ENCODE measurements around the gene FOLR2.
"Not testable (repeated sequence)": the region's sequence is repeated elsewhere in the genome, so short reads cannot be mapped to it uniquely, and the experiment has no call there.

Gene FOLR2

DNA sequence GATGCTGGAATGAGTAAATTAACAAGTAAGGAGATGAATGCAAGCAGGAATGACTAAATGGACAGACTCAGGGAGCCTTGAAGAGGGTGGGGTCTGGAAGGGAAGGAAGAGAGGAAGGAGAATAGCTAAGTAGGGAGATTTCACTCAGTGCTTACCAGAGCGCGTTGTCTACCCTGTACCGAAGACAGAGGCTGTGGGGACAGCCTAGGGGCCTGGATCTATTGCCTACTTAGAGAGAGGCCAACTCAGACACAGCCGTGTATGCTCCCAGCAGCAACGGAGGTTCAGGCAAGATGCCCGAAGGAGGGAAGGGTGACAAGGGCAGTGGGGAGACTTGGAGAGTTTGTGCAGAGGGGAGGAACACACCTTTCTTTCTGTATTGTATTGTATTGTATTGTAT, at the start of gene FOLR2:
Gene FOLR2, plus strand, starts transcription at position 157 of the 400 bp plus-strand sequence. CDS start 1,791 bp downstream, outside the sequence.
- DNase-seq (ENCODE audit: low read depth, low spot score) = no peak

DNA sequence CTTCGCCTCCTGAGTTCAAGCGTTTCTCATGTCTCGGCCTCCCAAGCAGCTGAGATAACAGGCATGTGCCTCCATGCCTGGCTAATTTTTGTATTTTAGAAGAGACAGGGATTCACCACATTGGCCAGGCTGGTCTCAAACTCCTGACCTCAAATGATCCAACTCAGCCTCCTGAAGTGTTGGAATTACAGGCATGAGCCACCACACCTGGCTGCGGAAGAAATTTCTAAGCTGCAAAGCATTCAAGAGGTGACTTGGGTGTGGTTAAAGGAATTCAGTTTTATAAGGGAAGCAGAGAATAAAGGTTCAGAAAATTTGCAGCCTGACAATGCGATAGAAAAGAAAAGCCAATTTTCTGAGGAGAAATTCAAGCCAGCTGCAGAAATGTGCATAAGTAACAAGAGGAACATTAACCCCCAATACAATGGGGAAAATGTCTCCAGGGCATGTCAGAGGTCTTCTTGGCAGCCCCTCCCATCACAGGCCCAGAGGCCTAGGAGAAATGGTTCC, 47.5 kb upstream of the FOLR2 start:
- not testable (repeated sequence) for DNase-seq (ENCODE audit: low read depth, low spot score)

DNA sequence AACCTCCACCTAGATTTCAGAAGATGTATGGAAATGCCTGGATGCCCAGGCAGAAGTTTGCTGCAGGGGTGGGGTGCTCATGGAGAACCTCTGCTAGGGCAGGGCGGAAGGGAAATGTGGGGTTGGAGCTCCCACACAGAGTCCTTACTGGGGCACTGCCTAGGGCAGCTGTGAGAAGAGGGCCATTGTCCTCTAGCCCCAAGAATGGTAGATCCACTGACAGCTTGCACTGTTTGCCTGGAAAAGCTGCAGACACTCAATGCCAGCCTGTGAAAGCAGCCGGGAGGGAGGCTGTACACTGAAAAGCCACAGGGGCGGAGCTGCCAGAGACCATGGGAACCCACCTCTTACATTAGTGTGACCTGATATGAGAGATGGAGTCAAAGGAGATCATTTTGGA, 46.8 kb upstream of the FOLR2 start:
- not testable (repeated sequence) for DNase-seq (ENCODE audit: low read depth, low spot score)

DNA sequence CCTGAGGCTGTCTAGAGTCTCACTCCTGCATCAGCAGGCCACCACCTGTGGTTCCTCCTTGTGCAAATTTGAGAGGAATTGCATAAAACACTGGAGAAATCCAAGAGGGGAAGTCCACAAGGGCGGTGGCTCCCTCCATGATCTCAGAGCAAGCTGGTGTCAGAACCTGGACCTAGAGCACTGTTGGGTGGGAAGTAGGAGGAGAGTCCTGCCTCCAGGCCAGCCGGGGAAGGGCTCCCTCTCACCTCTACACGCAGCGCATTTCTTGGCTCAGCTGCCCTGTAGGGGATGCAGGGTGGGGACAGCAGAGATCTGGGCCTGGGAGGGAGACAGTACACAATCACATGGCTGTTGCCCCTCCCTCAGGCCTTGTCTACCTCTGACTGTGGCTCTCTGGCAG, 44.6 kb upstream of the FOLR2 start:
- DNase-seq (ENCODE audit: low read depth, low spot score) = not testable (repeated sequence)

DNA sequence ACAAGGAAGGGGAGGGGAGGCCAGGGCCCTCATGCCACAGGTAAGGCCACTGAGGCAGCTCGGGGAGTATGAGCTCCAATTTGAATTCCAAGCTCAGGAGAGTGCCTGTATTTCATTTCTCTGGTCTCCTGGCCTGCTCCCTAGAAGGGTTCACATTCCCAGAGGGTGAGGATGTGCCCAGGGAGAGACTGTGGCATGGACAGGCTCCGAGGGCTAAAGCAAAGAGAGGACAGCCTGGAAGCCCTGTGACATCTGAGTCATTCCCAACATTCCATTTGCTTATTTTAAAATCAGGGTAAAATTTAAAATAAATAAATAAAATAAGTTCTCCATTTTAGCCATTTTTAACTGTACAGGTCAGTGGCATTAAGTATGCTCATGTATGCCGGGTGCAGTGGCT, 43.3 kb upstream of the FOLR2 start:
- no peak for DNase-seq (ENCODE audit: low read depth, low spot score)

DNA sequence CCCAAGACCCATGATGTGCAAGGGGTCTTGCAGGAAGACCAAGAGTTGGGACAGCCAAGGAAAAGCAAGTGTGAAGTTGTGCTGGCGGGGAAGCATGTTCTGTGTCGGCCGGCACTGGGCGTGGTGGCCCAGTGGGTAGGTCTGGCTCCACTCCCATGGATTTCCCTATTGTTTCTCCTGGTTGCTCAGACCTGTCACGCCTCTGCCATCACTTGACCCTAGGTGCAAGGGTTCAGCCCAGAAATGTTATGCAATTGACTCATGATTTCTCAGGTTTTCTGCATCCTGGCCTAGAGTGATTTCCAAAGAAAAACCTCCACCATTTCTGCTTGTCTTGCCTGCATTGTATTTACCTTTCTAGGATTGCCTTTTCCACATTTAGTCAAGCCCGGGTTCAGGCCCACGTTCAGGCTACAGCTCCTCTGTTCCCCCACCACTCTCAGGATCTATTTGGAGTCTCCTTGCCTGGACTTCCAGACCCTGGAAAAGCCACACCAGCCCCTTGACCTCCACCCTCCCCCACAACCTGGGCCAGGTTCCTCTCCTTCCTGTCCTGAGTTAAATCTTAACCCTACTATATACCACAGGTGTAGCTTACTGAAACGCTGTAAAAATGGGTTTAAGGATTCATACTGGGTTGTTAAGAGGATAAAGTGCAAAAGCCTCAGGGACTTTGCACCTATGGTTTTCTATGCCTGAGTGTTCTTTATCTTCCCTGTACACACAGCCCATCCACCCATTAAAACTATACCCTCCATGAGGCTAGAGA, 42.1 kb upstream of the FOLR2 start:
- no peak for DNase-seq (ENCODE audit: low read depth, low spot score)

DNA sequence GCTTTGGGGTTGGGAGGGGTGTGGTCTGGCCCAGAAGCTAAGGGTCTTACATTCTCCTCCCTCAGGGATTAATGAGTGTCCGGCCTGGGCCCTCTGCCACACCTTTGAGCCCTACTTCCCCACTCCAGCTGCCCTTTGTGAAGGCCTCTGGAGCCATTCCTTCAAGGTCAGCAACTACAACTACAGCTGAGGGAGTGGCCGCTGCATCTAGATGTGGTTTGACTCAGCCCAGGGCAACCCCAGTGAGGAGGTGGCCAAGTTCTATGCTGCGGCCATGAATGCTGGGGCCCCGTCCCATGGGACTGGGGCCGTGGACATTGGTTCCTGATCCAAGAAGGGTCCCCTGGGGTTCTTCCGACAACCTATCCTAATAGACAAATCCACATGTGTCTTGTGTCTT, 38.9 kb upstream of the FOLR2 start:
- no peak for DNase-seq (ENCODE audit: low read depth, low spot score)

DNA sequence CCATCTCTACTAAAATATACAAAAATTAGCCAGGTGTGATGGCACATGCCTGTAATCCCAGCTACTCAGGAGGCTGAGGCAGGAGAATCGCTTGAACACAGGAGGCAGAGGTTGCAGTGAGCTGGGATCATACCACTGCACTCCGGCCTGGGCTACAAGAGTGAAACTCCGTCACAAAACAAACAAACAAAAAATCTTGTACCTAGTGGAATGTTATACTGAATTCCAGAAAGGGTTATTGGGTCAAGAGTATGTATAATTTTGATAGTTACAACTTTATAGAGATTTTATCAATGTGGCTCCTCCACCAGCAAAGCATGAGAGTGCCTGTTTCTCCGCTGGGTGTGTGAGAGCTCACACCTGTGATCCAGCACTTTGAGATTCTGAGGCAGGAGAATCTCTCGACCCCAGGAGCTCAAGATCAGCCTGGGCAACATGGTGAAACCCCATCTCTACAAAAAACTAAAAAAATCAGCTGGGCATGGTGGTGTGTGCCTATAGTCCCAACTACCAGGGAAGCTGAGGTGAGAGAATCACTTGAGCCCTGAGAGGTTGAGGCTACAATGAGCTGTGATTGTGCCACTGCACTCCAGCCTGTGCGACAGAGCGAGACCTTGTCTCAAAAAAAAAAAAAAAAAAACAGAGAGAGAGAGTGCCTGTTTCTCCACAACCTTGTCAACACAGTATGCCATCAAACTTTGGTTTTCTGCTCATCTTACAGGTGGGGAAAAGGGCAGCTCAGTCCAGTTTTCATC, 37.4 kb upstream of the FOLR2 start:
- no peak for DNase-seq (ENCODE audit: low read depth, low spot score)

DNA sequence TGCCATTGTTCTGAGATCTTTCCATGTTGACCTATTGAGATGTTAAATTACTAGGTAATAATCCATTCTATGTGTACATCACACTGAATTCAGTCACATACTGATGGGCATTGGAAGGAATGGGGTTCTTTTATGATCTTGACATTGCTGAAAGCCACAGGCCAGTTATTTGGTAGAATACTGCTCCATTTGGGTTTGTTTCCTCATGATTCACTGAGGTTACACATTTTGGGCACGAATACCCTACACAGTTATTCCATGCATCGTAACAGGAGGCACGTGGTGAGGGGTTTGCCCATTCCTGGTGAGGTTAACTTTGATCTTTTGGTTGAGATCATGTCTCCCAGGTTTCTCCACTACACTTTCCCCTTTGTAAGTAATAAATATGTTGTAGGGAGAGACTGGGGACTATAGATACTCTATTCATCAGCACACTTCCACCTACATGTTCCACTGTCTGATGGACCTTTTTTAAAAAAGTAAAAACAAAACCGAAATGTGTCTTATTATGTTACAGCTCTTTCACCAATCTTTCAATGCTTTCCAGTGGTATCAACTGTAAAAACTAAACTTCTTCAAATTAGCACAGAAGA, 36.7 kb upstream of the FOLR2 start:
- no peak for DNase-seq (ENCODE audit: low read depth, low spot score)

DNA sequence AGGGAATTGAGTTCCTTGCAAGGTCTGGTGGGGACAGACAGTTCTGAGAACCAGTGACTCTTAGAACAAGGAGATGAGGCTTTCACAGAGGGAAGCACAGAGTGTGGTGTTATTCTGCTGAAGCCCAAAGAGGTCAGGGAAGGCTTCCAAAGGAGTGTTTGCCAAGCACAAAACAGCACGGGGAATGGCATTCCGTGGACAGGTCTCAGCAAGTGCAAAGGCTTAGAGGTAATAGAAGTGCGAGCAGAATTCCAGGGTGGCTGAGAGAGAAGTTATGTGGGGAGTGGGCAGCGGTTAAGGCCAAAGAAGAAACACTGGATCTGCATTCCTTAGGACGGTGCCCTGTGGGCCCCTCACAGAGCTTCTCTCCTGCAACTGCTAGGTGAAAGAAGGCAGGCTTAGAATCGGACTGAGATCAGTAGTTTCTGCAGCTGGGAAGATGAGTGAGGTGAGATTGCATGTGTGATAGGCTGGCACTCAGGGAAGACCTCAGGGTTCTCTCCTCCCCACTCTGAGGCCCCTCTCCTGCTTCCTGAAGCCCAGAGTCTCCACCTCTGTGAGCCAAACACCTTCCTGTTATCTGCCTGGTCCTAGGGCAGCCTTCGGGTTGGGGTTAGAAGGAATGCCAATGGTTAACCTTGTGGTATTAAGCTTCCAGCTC, 35.6 kb upstream of the FOLR2 start:
- DNase-seq (ENCODE audit: low read depth, low spot score) = not testable (repeated sequence)

DNA sequence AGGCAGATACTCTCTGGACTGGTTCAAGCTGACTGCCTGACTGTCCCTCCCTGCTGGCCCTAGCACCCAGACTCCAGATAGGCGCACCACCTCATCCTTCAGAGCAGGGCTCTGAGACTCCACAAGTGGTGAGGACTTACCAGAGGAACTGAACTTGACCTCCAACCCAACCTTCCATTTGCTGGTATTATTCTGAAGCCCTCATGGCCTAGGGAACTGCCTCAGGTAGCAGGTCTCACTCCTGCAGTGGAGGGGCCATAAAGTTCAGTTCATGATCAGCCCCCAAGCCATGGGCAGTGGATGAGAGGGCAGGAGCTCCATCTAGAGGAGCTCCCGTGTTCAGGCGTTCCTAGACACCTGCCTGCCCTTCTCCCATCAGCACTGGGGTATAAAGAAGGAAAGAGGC, 35.0 kb upstream of the FOLR2 start:
- not testable (repeated sequence) for DNase-seq (ENCODE audit: low read depth, low spot score)

DNA sequence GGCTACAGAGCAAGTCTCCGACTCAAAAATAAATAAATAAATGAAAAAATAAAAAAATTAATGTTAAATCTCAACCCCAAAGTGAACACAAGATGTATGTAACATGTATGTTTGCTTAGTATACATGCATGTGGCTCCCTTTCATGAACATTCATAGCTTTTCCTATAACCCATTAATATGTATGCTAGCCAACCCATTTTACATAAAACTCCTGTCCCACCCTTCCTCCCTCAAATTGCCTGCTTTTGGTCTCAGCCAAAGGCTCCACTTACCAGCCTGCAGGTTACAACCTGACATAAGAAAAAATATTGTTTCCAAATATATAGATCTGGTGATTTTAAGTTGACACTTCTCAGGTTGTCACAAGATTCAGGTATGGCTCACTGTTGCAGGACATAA, 28.3 kb upstream of the FOLR2 start:
- no peak for DNase-seq (ENCODE audit: low read depth, low spot score)

DNA sequence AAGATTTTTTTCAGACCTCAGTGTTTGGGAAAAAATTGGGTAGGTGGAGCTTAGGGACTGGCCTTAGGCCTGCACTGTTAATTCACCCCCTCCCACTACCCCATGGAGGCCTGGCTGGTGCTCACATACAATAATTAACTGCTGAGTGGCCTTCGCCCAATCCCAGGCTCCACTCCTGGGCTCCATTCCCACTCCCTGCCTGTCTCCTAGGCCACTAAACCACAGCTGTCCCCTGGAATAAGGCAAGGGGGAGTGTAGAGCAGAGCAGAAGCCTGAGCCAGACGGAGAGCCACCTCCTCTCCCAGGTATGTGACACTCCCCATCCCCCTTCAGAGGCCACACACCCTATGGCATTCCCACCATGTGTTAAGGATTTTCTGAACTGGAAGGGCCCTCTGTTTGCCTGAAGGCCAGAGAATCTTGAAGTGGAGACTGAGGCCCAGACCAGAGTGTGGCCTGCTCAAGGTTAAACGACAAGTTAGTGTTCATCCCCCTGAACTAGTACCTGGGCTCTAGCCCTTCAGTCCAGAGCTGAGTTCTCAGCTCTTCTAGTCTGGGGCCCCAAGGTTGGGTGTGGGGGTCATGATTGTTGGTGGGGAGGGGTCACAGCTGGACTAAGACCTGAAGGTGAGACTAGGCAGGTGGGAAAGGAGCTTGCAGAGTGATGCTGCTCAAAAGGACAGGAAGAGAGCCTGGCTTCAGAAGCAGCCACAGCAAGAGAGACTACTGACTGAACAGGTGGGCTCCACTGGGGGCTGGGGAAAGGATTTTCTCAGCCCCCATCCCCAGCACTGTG, 26.9 kb upstream of the FOLR2 start:
- DNase-seq (ENCODE audit: low read depth, low spot score) = no peak

DNA sequence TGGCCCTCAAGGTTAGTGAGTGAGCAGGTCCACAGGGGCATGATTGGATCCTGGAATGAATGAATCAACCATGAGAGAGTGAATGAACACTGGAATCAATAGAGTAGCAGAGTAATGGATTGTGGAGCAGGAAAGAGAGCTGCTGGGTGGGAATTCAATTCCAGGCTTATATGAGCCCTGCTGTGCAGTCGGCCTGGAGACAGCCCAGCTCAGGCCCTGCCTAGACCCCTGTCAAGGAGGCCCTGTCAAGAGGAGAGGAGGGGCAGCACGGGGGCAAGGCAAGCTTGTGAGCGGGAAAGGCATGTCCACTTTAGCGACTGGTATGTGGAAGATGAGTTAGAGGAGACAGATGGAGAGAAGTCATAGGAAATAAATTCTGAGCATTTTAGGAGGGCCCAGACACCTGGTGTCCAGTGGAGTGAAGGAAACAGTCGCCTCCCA, 25.9 kb upstream of the FOLR2 start:
- DNase-seq (ENCODE audit: low read depth, low spot score) = no peak

DNA sequence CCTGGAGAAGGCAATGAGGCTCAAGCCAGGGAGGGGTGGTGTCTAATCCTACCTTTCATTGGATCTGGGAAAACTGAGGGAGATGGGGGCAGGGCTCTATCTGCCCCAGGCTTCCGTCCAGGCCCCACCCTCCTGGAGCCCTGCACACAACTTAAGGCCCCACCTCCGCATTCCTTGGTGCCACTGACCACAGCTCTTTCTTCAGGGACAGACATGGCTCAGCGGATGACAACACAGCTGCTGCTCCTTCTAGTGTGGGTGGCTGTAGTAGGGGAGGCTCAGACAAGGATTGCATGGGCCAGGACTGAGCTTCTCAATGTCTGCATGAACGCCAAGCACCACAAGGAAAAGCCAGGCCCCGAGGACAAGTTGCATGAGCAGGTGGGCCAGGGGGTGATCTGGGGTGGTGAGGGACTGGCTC, 24.6 kb upstream of the FOLR2 start, which contains the start of gene FOLR1:
Gene FOLR1, plus strand, starts transcription at position 180 of the 421 bp plus-strand sequence. Its CDS starts 34 bp downstream, at position 214.
- no peak for DNase-seq (ENCODE audit: low read depth, low spot score)

DNA sequence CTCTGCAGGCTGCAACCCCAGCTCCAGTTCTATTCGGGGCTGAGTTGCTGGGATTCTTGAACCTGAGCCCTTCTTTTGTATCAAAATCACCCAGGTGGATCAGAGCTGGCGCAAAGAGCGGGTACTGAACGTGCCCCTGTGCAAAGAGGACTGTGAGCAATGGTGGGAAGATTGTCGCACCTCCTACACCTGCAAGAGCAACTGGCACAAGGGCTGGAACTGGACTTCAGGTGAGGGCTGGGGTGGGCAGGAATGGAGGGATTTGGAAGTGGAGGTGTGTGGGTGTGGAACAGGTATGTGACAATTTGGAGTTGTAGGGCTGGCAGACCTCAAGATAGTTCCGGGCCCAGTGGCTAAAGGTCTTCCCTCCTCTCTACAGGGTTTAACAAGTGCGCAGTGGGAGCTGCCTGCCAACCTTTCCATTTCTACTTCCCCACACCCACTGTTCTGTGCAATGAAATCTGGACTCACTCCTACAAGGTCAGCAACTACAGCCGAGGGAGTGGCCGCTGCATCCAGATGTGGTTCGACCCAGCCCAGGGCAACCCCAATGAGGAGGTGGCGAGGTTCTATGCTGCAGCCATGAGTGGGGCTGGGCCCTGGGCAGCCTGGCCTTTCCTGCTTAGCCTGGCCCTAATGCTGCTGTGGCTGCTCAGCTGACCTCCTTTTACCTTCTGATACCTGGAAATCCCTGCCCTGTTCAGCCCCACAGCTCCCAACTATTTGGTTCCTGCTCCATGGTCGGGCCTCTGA, 20.9 kb upstream of the FOLR2 start:
- DNase-seq (ENCODE audit: low read depth, low spot score) = no peak

DNA sequence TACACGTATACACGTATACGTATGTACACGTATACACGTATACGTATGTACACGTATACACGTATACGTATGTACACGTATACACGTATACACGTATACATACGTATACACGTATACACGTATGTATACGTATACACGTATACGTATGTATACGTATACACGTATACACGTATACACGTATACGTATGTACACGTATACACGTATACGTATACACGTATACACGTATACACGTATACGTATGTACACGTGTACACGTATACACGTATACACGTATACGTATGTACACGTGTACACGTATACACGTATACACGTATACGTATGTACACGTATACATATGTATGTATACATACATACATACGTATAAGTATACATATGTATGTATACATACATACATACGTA, 15.1 kb upstream of the FOLR2 start:
- not testable (repeated sequence) for DNase-seq (ENCODE audit: low read depth, low spot score)

DNA sequence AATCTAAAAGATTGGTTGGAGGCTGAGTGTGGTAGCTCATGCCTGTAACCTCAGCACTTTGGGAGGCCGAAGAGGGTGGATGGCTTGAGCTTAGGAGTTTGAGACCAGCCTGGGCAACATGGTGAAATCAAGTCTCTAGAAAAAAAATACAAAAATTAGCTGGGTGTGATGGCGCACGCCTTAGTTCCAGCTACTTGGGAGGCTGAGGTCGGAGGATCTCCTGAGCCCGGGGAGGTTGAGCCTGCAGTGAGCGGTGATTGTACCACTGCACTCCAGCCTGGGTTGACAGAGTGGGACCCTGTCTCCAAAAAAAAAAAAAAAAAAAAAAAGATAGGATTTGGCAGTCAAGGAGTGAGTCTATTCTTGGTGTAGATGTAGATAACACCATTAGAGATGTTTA, 14.0 kb upstream of the FOLR2 start:
- DNase-seq (ENCODE audit: low read depth, low spot score) = no peak

DNA sequence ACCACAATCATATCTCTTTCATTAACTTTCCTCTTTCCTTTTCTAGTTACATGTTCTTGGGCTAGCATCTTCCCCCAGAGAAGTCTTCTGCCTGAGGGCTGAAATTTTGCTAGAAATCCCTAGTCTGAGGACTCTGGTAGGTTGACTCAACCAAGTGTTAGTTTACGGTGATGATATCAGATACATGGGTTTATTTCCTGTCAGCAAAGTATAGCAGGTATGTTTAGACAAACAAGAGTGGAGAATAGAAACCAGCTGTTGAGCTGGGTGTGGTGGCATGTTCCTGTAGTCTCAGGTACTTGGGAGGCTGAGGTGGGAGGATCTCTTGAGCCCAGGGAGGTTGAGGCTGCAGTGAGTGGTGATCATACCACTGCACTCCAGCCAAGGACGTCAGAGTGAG, 13.4 kb upstream of the FOLR2 start:
- no peak for DNase-seq (ENCODE audit: low read depth, low spot score)

DNA sequence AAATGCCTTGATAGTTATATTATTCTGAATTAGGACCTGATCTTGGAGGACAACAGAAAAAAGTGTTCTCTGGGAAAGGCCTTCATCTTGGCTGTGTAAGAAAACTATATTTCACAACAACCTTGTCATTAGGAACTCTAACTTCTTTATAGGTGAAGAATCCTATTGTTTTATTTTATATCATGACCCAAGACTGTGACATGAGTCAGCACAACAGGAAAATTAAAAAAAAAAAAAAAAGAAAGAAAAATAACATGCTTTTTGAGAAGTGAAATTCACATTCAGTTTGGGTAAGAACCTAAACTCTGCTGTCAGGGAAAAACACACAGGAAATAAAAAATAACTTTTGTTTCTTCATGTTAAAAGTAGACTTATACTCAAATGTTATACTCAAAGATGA, 11.7 kb upstream of the FOLR2 start:
- DNase-seq (ENCODE audit: low read depth, low spot score) = no peak
